ENCODE data around the gene TRAF3IP3. TPM values are rescaled to one million over a fixed set of nuclear protein-coding genes. Genes with fewer than 3 reads are reported as not detected.

The TRAF3IP3 gene
- total RNA-seq, 1 experiment from 2014 or later: 0.34 TPM

DNA sequence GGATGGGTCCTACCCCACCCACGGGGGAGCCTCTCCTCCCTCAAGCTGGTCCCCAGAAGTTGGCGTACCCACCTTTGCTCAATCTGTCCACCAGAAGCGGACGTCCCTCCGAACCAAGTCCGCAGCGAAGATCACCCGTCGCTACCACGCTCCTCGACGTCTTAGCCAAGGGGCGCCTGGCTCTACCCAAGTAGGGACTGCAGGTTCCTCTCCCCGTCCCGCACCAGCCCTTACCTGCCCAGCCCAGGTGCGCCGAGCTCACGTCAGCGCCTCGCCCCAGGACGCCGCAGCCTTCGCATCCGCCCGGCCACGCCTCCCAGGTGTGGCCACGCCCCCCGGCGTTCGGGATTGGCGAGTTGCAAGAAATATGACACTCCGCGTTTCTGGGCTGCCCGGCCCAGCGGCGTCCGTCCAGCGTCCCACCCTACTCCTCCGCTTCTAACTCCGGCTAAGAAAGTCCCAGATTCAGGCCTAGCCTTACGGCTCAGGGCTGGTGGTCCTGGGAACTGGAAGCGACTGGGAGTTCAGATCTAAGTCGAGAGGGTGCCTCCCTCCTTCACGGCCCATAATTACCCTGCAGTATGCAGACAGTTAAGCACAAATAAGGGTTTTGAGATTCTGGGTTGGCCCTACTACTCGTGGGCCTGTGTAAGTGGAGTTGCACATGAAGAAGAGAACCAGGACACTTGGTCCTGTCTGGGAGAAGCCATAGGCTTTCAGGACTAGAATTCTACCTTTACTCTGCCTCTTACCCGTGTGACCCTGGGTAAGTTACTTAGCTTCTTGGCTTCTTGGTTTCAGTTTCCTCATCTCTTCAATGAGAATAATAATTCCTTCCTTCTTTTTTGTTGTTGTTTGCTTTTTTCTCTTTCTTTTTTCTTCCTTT, 50.3 kb downstream of the TRAF3IP3 start, which contains the start of gene IRF6:
TSS of gene IRF6 (minus strand) at position 268 of the 886 bp plus-strand sequence. CDS start 4,729 bp downstream, outside the sequence.
- H3K9me2 ChIP-seq (ENCODE audit: insufficient read depth): no peaks in the 10 kb centered on the region
- CTCF ChIA-PET: interaction anchor here (0.8 to 1.7 kb wide), 3 partner anchors 17 to 58 kb away, joined by 3 to 7 read pairs (median 4); no protein-coding TSS in a partner anchor
- H2AFZ ChIP-seq (ENCODE audit: low read depth, low read length, poor library complexity, severe bottlenecking): no peak within 1 kb of the TSS
- peaks cover 11 to 38% of the 10 kb centered on the region in 2 experiments for H3K4me1 ChIP-seq (ENCODE audit: control insufficient read depth in 1 of 2, insufficient read depth in 2 of 2, low read length in 2 of 2)
- peak; percentile 92 for ATAC-seq
- H4K20me1 ChIP-seq (ENCODE audit: insufficient read depth): no peaks in the 10 kb centered on the region
- peak within 1 kb of the TSS; percentile 98 for H3K4me2 ChIP-seq (ENCODE audit: low read length)
- no peaks in the 10 kb centered on the region for H3K9me3 ChIP-seq (ENCODE audit: control insufficient read depth in 1 of 2, insufficient read depth in 1 of 2, low read depth in 1 of 2, low read length in 2 of 2)
- RAD21 ChIA-PET (ENCODE audit: low non-redundant PET in 1 of 2, low total read pairs in 2 of 2, uncharacterized antibody in 2 of 2, unreplicated experiment in 2 of 2): interaction anchor here in 1 of 2 experiments (0.7 kb wide), 1 partner anchor 52 kb away, joined by 4 read pairs; no protein-coding TSS in a partner anchor
- POLR2A ChIA-PET: interaction anchor here (0.8 to 1.8 kb wide), 2 partner anchors 17 to 21 kb away, joined by 3 to 9 read pairs; partner anchors contain the start of gene UTP25
- peak within 1 kb of the TSS; percentile 87 for H3K9ac ChIP-seq (ENCODE audit: low read length)
- BruUV-seq (replicated peaks): TSS peak; percentile 98
- TF ChIP-seq SP1 (IDR thresholded peaks at IDR 0.05; ENCODE audit: low read depth) (peak; percentile 72), YY1 (IDR thresholded peaks at IDR 0.05; ENCODE audit: extremely low read depth, insufficient replicate concordance, low read depth, low read length) (peak; percentile 55), RAD21 (IDR thresholded peaks at IDR 0.05; ENCODE audit: low read depth) (no peak), POLR2A (IDR thresholded peaks at IDR 0.05; ENCODE audit: borderline replicate concordance, extremely low read depth, insufficient read depth, insufficient read length) (peak; percentile 75), ZFX (IDR thresholded peaks at IDR 0.05) (peak; percentile 78), MAX (IDR thresholded peaks at IDR 0.05) (peak; percentile 72; the same call in 1 of the 2 replicates), ZBTB33 (IDR thresholded peaks at IDR 0.05; ENCODE audit: extremely low read depth, insufficient replicate concordance, low read length) (no peak), POLR2AphosphoS5 (IDR thresholded peaks at IDR 0.05; ENCODE audit: low read depth, low read length) (peak; percentile 96), EZH2phosphoT487 (IDR thresholded peaks at IDR 0.05; ENCODE audit: borderline replicate concordance) (no peak), EZH2 (IDR thresholded peaks at IDR 0.05) (no peak), TCF7L2 (IDR thresholded peaks at IDR 0.05; ENCODE audit: borderline replicate concordance, extremely low read depth, insufficient read depth, insufficient read length) (no peak), SIN3A (IDR thresholded peaks at IDR 0.05; ENCODE audit: low read depth) (peak; percentile 73)
- H3K36me3 ChIP-seq (ENCODE audit: control insufficient read depth in 1 of 2, insufficient read depth in 2 of 2, low read length in 2 of 2): no peaks in the 10 kb centered on the region
- peaks cover 28% of the 10 kb centered on the region; the same call in 1 of the 2 replicates for H3K79me2 ChIP-seq (ENCODE audit: insufficient read depth, low read length)
- DNase-seq (ENCODE audit: low read depth, low spot score): peak; percentile 88
- H3K4me3 ChIP-seq (replicated peaks in 1 of 2; ENCODE audit: low read depth in 1 of 2, low read length in 2 of 2): peak within 1 kb of the TSS; percentile 80 to 91
- H3K27me3 ChIP-seq (ENCODE audit: insufficient read depth, low read length): no peaks in the 10 kb centered on the region
- peak within 1 kb of the TSS; percentile 64 for H3K27ac ChIP-seq (ENCODE audit: low read depth, low read length)
- intact Hi-C loops (cut with micrococcal nuclease): loop anchor here (1.0 kb wide), 1 partner anchor 22 kb away; the partner anchor contains the start of gene C1orf74
